Mucosa of descending colon (tissue), 3 donors: ENCODE results near the gene PARD3B. TPM values are rescaled to one million over a fixed set of nuclear protein-coding genes. Genes with fewer than 3 reads are reported as not detected.

Experiments used
- ATAC-seq: fragments of 200-7000 bp; cut with Tn5 transposase; one replicate; pipeline ENCODE4 v1.9.1; 2020; ENCODE audit warnings: mild to moderate bottlenecking, moderate library complexity
- DNase-seq, 3 donors: peaks; one replicate each; pipeline ENCODE4 v3.0.0-alpha.2; 2020
- H3K36me3 ChIP-seq: fragments of 200-600 bp; one replicate; pipeline ENCODE4 v1.8.0; 2021; ENCODE audit warnings: low read depth, mild to moderate bottlenecking
- H3K4me1 ChIP-seq: fragments of 200-600 bp; one replicate; pipeline ENCODE4 v1.8.0; 2021; ENCODE audit warnings: low read depth, mild to moderate bottlenecking
- H3K4me3 ChIP-seq: fragments of 200-600 bp; one replicate; pipeline ENCODE4 v1.8.0; 2021; ENCODE audit warnings: mild to moderate bottlenecking
- H3K9me3 ChIP-seq: fragments of 200-600 bp; one replicate; pipeline ENCODE4 v1.8.0; 2021; ENCODE audit warnings: mild to moderate bottlenecking
- CTCF ChIP-seq: fragments of 200-600 bp; IDR thresholded peaks from one replicate; pipeline ENCODE4 v1.8.0; 2022; ENCODE audit warnings: antibody characterized with exemption, mild to moderate bottlenecking
- intact Hi-C, 2 donors: fragments of 100-400 bp; cut with DNase I in 1 of 2; cut with micrococcal nuclease in 1 of 2; formaldehyde crosslinking; loops; one replicate each; pipeline versions ENCODE4 v1.11.0 to v1.11.1; 2022; cut with DNase I, micrococcal nuclease
- total RNA-seq, 3 donors: library from RNA; stranded (reverse); fragmentation: NEBNext Ultra II Directional in 2 of 3; extraction: Animal tissue kit (Norgen Biotek cat#: 25700) in 2 of 3; gene quantifications; one replicate each; pipeline versions ENCODE4 v1.2.1 to v1.2.4, GENCODE V29; 2021 to 2023
- donor health status: DM: no; HTN: no; CAD: no; lungs with moderate emphysema.
- donor health status: DM: no; HTN: no; CAD: no.
- donor health status: DM: no; HTN: yes; CAD: no.

PARD3B gene
- total RNA-seq, 3 donors from 2014 or later = 21.1 to 56.8 (median 44.0) TPM

- intact Hi-C loops = no loop called here
- no peak for ATAC-seq
Observed at GRCh38 chr2:204850581-204850980, 305.3 kb downstream of the PARD3B start.

GRCh38 chr2:204853905-204854304, 308.6 kb downstream of the PARD3B start:
- intact Hi-C loops = no loop called here
- Histone ChIP-seq H3K4me3 (no peak overlapping the region), H3K9me3 (no peaks in the 10 kb centered on the region), H3K36me3 (no peaks in the 10 kb centered on the region), H3K4me1 (no peaks in the 10 kb centered on the region)
- DNase-seq (no peak), ATAC-seq (no peak)
- no peak for TF ChIP-seq CTCF

More at GRCh38 chr2:204850581-204850980, 305.3 kb downstream of the PARD3B start:
- H3K9me3 ChIP-seq = no peaks in the 10 kb centered on the region
- no peak for TF ChIP-seq CTCF
- no peaks in the 10 kb centered on the region for H3K36me3 ChIP-seq
- DNase-seq = no peak
- H3K4me1 ChIP-seq = no peaks in the 10 kb centered on the region
- no peak overlapping the region for H3K4me3 ChIP-seq

- no peak for TF ChIP-seq CTCF
- intact Hi-C loops = no loop called here
- H3K4me1 ChIP-seq = no peaks in the 10 kb centered on the region
- no peaks in the 10 kb centered on the region for H3K36me3 ChIP-seq
- no peak overlapping the region for H3K4me3 ChIP-seq
- DNase-seq (no peak), ATAC-seq (no peak)
- H3K9me3 ChIP-seq = no peaks in the 10 kb centered on the region
Observed at GRCh38 chr2:204860274-204860673, 315.0 kb downstream of the PARD3B start.

- TF ChIP-seq CTCF = no peak
- ATAC-seq (no peak), DNase-seq (no peak)
- intact Hi-C loops = no loop called here
- no peak overlapping the region for H3K4me3 ChIP-seq
- no peaks in the 10 kb centered on the region for H3K4me1 ChIP-seq
- H3K36me3 ChIP-seq = no peaks in the 10 kb centered on the region
- no peaks in the 10 kb centered on the region for H3K9me3 ChIP-seq
Observed at GRCh38 chr2:204862809-204863208, 317.5 kb downstream of the PARD3B start.

GRCh38 chr2:204863336-204863735, 318.1 kb downstream of the PARD3B start:
- ATAC-seq = no peak
- no peak for DNase-seq
- Histone ChIP-seq H3K4me3 (no peak overlapping the region), H3K4me1 (no peaks in the 10 kb centered on the region), H3K9me3 (no peaks in the 10 kb centered on the region), H3K36me3 (no peaks in the 10 kb centered on the region)
- intact Hi-C loops = no loop called here
- no peak for TF ChIP-seq CTCF

GRCh38 chr2:204869132-204869823, 324.0 kb downstream of the PARD3B start:
- ATAC-seq = no peak
- intact Hi-C loops = no loop called here
- Histone ChIP-seq H3K4me1 (no peaks in the 10 kb centered on the region), H3K36me3 (no peaks in the 10 kb centered on the region), H3K9me3 (no peaks in the 10 kb centered on the region), H3K4me3 (no peak overlapping the region)
- DNase-seq = no peak
- no peak for TF ChIP-seq CTCF
